Breast epithelium (tissue), 3 donors: Measurements from ENCODE around the gene CAMK2D.

Experiments used
- CTCF ChIP-seq, 3 donors: fragments of 450-650 bp; IDR thresholded peaks; one replicate each; pipeline ENCODE4 v1.5.1; 2016 to 2017; ENCODE audit warnings: antibody characterized with exemption in 3 of 3, mild to moderate bottlenecking in 3 of 3, moderate library complexity in 3 of 3
- POLR2AphosphoS5 ChIP-seq, 3 donors: sonication (generic); formaldehyde crosslinking; IDR thresholded peaks; one replicate each; pipeline ENCODE4 v1.6.1; 2017; ENCODE audit warnings: antibody characterized with exemption in 3 of 3

- TF ChIP-seq CTCF (IDR thresholded peaks at IDR 0.05) (no peak), POLR2AphosphoS5 (IDR thresholded peaks at IDR 0.05) (no peak)
Measured at GRCh38 chr4:113563691-113564378, 197.7 kb downstream of the CAMK2D start.
